ENCODE measurements around the gene SPI1. TPM values are rescaled to one million over a fixed set of nuclear protein-coding genes. Genes with fewer than 3 reads are reported as not detected.
A peak's percentile ranks its signal among the peaks of the same experiment; 100 is the strongest.

The SPI1 gene
- total RNA-seq, 1 donor from 2014 or later: not detected

GRCh38 chr11:47347137-47347536 lies 31.2 kb downstream of the SPI1 start:
- Mint-ChIP-seq H3K27ac (no peak overlapping the region), H3K9me3 (no peaks in the 10 kb centered on the region), H3K4me1 (ENCODE audit: unreplicated experiment) (peaks cover 5% of the 10 kb centered on the region), H3K36me3 (no peaks in the 10 kb centered on the region), H3K4me3 (no peak overlapping the region), H3K27me3 (no peaks in the 10 kb centered on the region)
- TF ChIP-seq CTCF (conservative IDR thresholded peaks at IDR 0.05): no peak
- no peak for DNase-seq (ENCODE audit: extremely low spot score, unreplicated experiment)

DNA sequence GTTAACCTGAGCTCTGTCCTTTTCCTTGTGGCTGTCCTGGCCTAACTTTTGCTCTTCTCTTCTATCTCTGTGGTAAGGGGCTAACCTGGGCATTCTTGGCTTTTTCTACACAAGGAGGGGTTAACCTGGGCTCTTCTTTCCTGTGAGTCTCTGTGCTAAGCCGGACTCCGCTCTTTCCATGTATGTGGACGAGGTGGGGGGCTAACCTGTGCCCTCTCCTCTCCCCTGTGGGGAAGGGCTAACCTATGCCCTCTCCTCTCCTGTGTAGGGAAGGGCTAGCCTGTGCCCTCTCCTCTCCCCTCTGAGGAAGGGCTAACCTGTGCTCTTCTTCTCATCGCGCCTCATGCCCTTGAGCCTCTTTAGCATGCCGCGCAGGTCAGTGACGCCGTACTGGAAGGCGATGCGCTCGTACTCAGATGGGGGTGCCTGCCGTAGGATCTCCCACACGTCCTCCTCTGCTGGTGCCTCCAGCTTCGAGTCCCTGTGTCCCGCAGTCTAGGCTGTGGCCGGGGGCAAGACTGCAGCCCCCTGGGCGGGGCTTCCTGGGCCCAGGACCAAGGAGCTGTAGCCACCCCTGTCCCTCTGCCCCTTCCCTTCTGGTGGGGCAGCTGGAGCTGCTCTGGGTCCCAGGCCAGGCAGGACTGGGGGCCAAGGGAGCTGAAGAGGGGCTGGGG lies 32.3 kb downstream of the SPI1 start:
- no peak overlapping the region for H3K27ac Mint-ChIP-seq
- no peak for DNase-seq (ENCODE audit: extremely low spot score, unreplicated experiment)
- H3K9me3 Mint-ChIP-seq: no peaks in the 10 kb centered on the region
- no peak for TF ChIP-seq CTCF (conservative IDR thresholded peaks at IDR 0.05)
- H3K36me3 Mint-ChIP-seq: no peaks in the 10 kb centered on the region
- no peaks in the 10 kb centered on the region for H3K27me3 Mint-ChIP-seq
- H3K4me1 Mint-ChIP-seq (ENCODE audit: unreplicated experiment): peaks cover 12% of the 10 kb centered on the region
- no peak overlapping the region for H3K4me3 Mint-ChIP-seq

- TF ChIP-seq CTCF (conservative IDR thresholded peaks at IDR 0.05): no peak
- Mint-ChIP-seq H3K27me3 (no peaks in the 10 kb centered on the region), H3K27ac (no peak overlapping the region), H3K4me1 (ENCODE audit: unreplicated experiment) (peaks cover 7% of the 10 kb centered on the region), H3K36me3 (no peaks in the 10 kb centered on the region), H3K4me3 (no peak overlapping the region), H3K9me3 (no peaks in the 10 kb centered on the region)
- DNase-seq (ENCODE audit: extremely low spot score, unreplicated experiment): no peak
Observed at GRCh38 chr11:47342854-47343253, 35.5 kb downstream of the SPI1 start.

DNA sequence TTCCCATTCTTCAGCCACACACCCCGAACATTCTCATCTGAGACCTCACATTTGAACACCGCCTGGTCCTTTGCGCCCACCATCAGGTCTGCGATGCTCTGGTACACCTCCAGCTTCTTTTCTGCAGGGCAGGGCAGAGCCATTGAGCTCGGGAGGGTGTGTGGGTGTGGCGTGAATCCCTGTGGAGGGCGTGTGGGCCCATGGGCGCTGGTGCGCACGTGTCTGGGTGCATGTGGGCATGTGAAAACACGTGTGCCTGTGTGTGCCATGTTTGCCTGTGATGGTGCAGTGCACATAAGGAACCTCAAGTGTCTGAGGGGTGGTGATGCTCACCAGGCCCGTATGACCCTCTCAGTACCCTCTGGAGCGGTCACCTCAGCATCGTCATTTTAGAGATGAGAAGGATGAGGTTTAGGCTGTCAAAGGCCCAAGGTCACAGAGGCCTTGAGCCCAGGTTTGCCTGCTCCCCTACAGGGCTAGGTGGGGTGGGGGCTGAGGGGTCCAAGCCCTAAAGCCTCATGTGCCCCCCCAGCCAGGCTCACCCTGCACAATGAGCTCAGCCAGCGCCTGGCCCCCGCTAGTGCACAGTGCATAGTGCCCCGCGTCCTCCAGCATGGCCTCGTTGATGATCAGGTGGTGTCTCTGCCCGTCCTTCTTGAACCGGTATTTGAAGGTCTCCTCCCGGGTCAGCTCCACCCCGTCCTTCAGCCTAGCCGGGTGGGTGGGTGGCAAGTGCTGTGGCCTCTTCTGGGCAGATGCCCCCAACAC lies 36.1 kb downstream of the SPI1 start:
- H3K27ac Mint-ChIP-seq: peak overlapping the region; percentile 38
- no peaks in the 10 kb centered on the region for H3K9me3 Mint-ChIP-seq
- no peaks in the 10 kb centered on the region for H3K36me3 Mint-ChIP-seq
- no peak overlapping the region for H3K4me3 Mint-ChIP-seq
- no peak for DNase-seq (ENCODE audit: extremely low spot score, unreplicated experiment)
- H3K27me3 Mint-ChIP-seq: no peaks in the 10 kb centered on the region
- no peak for TF ChIP-seq CTCF (conservative IDR thresholded peaks at IDR 0.05)
- peaks cover 7% of the 10 kb centered on the region for H3K4me1 Mint-ChIP-seq (ENCODE audit: unreplicated experiment)

GRCh38 chr11:47340980-47341775 lies 37.2 kb downstream of the SPI1 start:
- no peaks in the 10 kb centered on the region for H3K27me3 Mint-ChIP-seq
- H3K4me3 Mint-ChIP-seq: no peak overlapping the region
- peak overlapping the region; percentile 38 for H3K27ac Mint-ChIP-seq
- no peaks in the 10 kb centered on the region for H3K36me3 Mint-ChIP-seq
- peaks cover 7% of the 10 kb centered on the region for H3K4me1 Mint-ChIP-seq (ENCODE audit: unreplicated experiment)
- H3K9me3 Mint-ChIP-seq: no peaks in the 10 kb centered on the region
- no peak for DNase-seq (ENCODE audit: extremely low spot score, unreplicated experiment)
- no peak for TF ChIP-seq CTCF (conservative IDR thresholded peaks at IDR 0.05)
